Panc1 (cell line): Measurements from ENCODE around the gene RFPL2. TPM values are rescaled to one million over a fixed set of nuclear protein-coding genes. Genes with fewer than 3 reads are reported as not detected.

Experiments used
- ATAC-seq: fragments of 200-7000 bp; cut with Tn5 transposase; 2 replicates; pipeline ENCODE4 v1.9.1; 2020; ENCODE audit warnings: mild to moderate bottlenecking, moderate library complexity
- BruUV-seq: library from RNA; stranded (reverse); fragments of 400-500 nt; replicated peaks from 2 replicates; lab custom pipeline; 2021; lab: Mats Ljungman, UMichigan
- CTCF ChIA-PET: fragments of 300-600 bp; sonication (Branson Sonifier 250); formaldehyde crosslinking; loops from one replicate; lab custom pipeline; 2022; ENCODE audit warnings: antibody characterized with exemption; lab: Charles Lee
- POLR2A ChIA-PET: fragments of 300-600 bp; sonication (Branson Sonifier 250); formaldehyde crosslinking; loops from one replicate; lab custom pipeline; 2022; ENCODE audit warnings: antibody characterized with exemption; lab: Charles Lee
- DNase-seq: peaks from one replicate; pipeline ENCODE4 v3.0.0-alpha.2; 2010; ENCODE audit warnings: low read depth, low spot score
- H3K27ac ChIP-seq: 2 replicates; pipeline ENCODE4 v1.5.1; 2011; ENCODE audit warnings: mild to moderate bottlenecking, low read length, inconsistent platforms
- H3K27me3 ChIP-seq: fragments of 200-500 bp; sonication (Bioruptor generic); 2 replicates; pipeline ENCODE4 v1.6.0; 2014; ENCODE audit warnings: low read length, inconsistent platforms; ENCODE audit not compliant: control insufficient read depth, insufficient read depth
- H3K36me3 ChIP-seq: fragments of 200-500 bp; sonication (Bioruptor generic); 2 replicates; pipeline ENCODE4 v1.5.1; 2014; ENCODE audit warnings: inconsistent platforms, mild to moderate bottlenecking, low read length, moderate library complexity; ENCODE audit not compliant: control insufficient read depth, insufficient read depth
- H3K4me1 ChIP-seq: 2 replicates; pipeline ENCODE4 v1.5.1; 2011; ENCODE audit warnings: inconsistent platforms, mild to moderate bottlenecking, low read length, moderate library complexity; ENCODE audit not compliant: control insufficient read depth, insufficient read depth
- H3K4me3 ChIP-seq, 2 experiments: 2 replicates each; pipeline ENCODE4 v1.5.1; 2011 to 2012; ENCODE audit warnings: low read depth in 2 of 2, low read length in 2 of 2, mild to moderate bottlenecking in 2 of 2, inconsistent platforms in 1 of 2, moderate library complexity in 1 of 2
- H3K9me3 ChIP-seq: fragments of 200-500 bp; sonication (Bioruptor generic); 2 replicates; pipeline ENCODE4 v1.5.1; 2014; ENCODE audit warnings: low read depth, mild to moderate bottlenecking, inconsistent platforms, low read length, moderate library complexity; ENCODE audit not compliant: control insufficient read depth, insufficient read depth
- CTCF ChIP-seq: fragments of 450-650 bp; IDR thresholded peaks from 2 replicates; pipeline ENCODE4 v1.5.1; 2017; ENCODE audit warnings: mild to moderate bottlenecking
- POLR2AphosphoS5 ChIP-seq: IDR thresholded peaks from 2 replicates; pipeline ENCODE4 v1.6.1; 2012; ENCODE audit warnings: mild to moderate bottlenecking, low read depth, low read length, moderate library complexity
- REST ChIP-seq, 2 experiments: IDR thresholded peaks; 2 replicates each; pipeline ENCODE4 v1.6.1; 2011 to 2012; ENCODE audit warnings: low read depth in 2 of 2, control low read depth in 1 of 2, low read length in 1 of 2, mild to moderate bottlenecking in 1 of 2, moderate library complexity in 1 of 2; ENCODE audit not compliant: insufficient read depth in 1 of 2
- SIN3A ChIP-seq: IDR thresholded peaks from 2 replicates; pipeline ENCODE4 v1.6.1; 2012; ENCODE audit warnings: low read depth, mild to moderate bottlenecking, low read length, moderate library complexity, borderline replicate concordance; ENCODE audit not compliant: insufficient read depth
- TCF7L2 ChIP-seq: IDR thresholded peaks from 2 replicates; pipeline ENCODE4 v1.6.1; 2011; ENCODE audit warnings: mild to moderate bottlenecking, low read depth, low read length, inconsistent platforms
- in situ Hi-C: cut with HindIII; loops from 2 replicates; pipeline ENCODE4 v1.10.0; 2016; ENCODE audit warnings: low sequenced_read_pairs, low pct_unique_long_range_greater_than_20kb
- intact Hi-C: fragments of 100-400 bp; cut with micrococcal nuclease; formaldehyde crosslinking; loops from one replicate; pipeline ENCODE4 v1.10.0; 2022; ENCODE audit not compliant: unreplicated experiment
- total RNA-seq: library from RNA; stranded (reverse); gene quantifications from one replicate; pipeline ENCODE4 v1.2.1, GENCODE V29; 2021; ENCODE audit not compliant: unreplicated experiment

Gene RFPL2
- total RNA-seq, 1 experiment from 2014 or later: not detected

GRCh38 chr22:32216911-32217310 lies 12.0 kb upstream of the RFPL2 start:
- Histone ChIP-seq H3K4me1 (no peaks in the 10 kb centered on the region), H3K36me3 (no peaks in the 10 kb centered on the region), H3K27me3 (no peaks in the 10 kb centered on the region), H3K27ac (no peak overlapping the region), H3K9me3 (no peaks in the 10 kb centered on the region), H3K4me3 (no peak overlapping the region)
- in situ Hi-C loops (no loop called here), intact Hi-C loops (no loop called here)
- ChIA-PET POLR2A (no interaction called here), CTCF (no interaction called here)
- TF ChIP-seq CTCF: no peak
- no peak for TF ChIP-seq POLR2AphosphoS5
- TF ChIP-seq REST (IDR thresholded peaks at IDR 0.05; ENCODE audit: insufficient read depth in 1 of 2, low read depth in 2 of 2, low read length in 1 of 2): no peak
- TF ChIP-seq TCF7L2: no peak
- TF ChIP-seq SIN3A: no peak
- BruUV-seq: no TSS peak
- DNase-seq (no peak), ATAC-seq (no peak)

- intact Hi-C loops (no loop called here), in situ Hi-C loops (no loop called here)
- ATAC-seq: no peak
- Histone ChIP-seq H3K4me1 (no peaks in the 10 kb centered on the region), H3K27ac (no peak overlapping the region), H3K27me3 (no peaks in the 10 kb centered on the region), H3K4me3 (no peak overlapping the region), H3K36me3 (no peaks in the 10 kb centered on the region), H3K9me3 (no peaks in the 10 kb centered on the region)
- ChIA-PET POLR2A (no interaction called here), CTCF (no interaction called here)
- no peak for DNase-seq
- no peak for TF ChIP-seq CTCF
- no TSS peak for BruUV-seq
Measured at GRCh38 chr22:32211011-32211410, 6.1 kb upstream of the RFPL2 start.

- ATAC-seq (no peak), DNase-seq (no peak)
- H3K27ac ChIP-seq: no peak overlapping the region
- H3K9me3 ChIP-seq: no peaks in the 10 kb centered on the region
- TF ChIP-seq CTCF (no peak), POLR2AphosphoS5 (no peak), SIN3A (no peak), REST (IDR thresholded peaks at IDR 0.05; ENCODE audit: insufficient read depth in 1 of 2, low read depth in 2 of 2, low read length in 1 of 2) (no peak), TCF7L2 (no peak)
- POLR2A ChIA-PET: no interaction called here
- H3K36me3 ChIP-seq: no peaks in the 10 kb centered on the region; the same call in 1 of the 2 replicates
- CTCF ChIA-PET: no interaction called here
- no peak overlapping the region for H3K4me3 ChIP-seq
- BruUV-seq: no TSS peak
- no peaks in the 10 kb centered on the region for H3K27me3 ChIP-seq
- H3K4me1 ChIP-seq: no peaks in the 10 kb centered on the region
- intact Hi-C loops: loop anchor here (5.0 kb wide), 1 partner anchor 264 kb away; the partner anchor contains the start of gene FBXO7
- in situ Hi-C loops: no loop called here
Measured at GRCh38 chr22:32208681-32209080, 3.8 kb upstream of the RFPL2 start.
